HG03039 (cell line): ENCODE data around the gene DYNLL2.
"Not testable (repeated sequence)": the region's sequence is repeated elsewhere in the genome, so short reads cannot be mapped to it uniquely, and the experiment has no call there.

ENCODE experiments used
- ATAC-seq: cut with Tn5 transposase; IDR thresholded peaks from one replicate; pipeline ENCODE4 v1.9.1; 2021; ENCODE audit warnings: mild to moderate bottlenecking, moderate library complexity; ENCODE audit not compliant: unreplicated experiment

DYNLL2 gene

GRCh38 chr17:58066401-58066800 is 16.8 kb upstream of the DYNLL2 start:
- ATAC-seq = no peak

- ATAC-seq = no peak
Observed at GRCh38 chr17:58072862-58073261, 10.4 kb upstream of the DYNLL2 start.

- not testable (repeated sequence) for ATAC-seq
Observed at GRCh38 chr17:58073266-58073665, 10.0 kb upstream of the DYNLL2 start.

- not testable (repeated sequence) for ATAC-seq
Observed at GRCh38 chr17:58074406-58074805, 8.8 kb upstream of the DYNLL2 start.

DNA sequence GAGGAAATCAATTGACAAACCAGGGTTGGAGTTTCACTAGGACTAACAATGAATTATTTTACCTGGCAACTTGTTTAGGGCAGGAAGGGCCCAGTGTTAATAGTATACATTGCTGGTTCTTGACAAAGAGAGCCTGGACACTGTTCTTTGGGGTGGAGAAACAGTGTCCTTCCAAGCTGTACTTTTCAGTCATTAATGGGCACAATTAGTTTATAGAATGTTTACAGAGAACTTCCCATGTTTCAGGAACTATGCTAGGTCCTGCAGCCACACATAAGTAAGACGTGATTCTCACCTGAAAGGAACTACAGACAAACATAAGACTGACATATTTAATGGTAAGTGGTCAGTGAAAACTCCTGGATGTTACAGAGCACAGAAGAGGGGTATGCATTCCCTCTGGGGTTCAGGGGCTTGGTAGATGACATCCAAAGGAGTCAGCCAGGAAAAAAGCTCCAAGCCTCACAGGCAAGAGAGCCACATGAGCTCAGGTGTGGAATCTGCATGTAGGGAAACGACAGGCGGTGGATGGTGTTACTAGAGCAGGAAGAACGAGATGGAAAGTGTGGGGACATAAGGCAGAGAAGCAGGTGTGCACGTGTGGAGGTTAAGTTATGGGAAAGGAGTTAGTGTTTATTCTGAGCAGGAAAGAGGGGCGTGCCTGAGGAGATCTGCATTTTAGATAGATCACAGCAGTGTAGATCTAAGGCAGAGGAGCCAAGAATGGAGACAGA is 3.8 kb upstream of the DYNLL2 start:
- ATAC-seq = no peak

DNA sequence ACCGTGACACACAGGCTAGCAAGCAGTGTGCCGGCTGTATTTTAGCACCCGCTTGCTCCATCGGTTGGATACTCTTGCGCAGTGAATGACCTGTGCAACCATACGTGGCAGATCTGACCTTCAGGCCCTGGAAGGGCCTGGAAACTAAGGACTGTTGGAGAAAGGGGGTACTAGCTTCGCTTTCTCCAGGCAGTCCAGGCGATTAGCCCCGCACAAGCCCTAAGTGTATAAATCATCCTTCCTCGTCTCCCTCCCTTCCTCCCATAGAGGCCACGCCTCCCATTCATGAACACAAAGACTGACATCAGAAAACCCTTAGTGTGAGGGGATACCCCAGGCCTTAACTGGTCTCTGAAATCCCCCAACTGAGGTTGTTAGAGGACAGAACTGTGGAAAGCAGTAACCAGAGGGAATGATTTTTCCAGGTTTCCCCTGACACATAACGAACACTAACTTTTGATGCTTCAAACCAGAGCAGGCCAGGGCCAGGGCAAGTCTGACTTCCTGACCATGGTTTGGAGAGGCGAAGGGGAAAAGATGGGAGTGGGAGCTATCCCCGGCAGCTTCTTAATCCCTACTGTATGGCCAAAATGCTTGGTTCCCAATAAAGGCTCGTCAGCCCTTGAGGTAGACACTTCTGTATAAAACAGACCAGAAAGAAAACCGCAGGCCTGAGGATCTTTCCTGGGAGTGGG is 1.4 kb upstream of the DYNLL2 start:
- ATAC-seq = no peak

DNA sequence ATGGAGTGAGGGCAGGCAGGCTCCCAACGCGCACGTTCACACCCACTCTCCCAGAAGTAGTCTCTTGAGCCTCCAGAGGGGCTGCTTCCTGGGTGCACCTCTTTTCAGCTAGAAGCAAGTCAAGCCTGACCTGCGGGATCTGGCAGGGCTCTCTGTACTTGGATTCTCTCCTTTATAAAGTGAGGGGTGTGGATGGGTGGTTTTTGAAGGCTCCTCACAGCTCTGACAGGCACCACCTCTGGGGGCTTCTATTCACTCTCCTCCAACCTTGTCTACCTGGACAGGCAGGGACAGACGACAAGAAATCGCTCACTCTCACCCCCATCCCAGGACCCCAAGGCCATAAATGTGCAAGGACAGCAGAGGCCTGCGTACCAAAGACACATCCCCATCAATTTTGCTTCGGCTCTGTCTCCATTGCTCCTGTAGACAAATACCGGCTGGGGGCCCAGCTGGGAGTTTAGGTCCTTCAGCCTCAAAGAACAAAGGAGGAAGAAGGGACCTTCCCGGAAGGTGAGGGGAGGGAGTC is 814 bp upstream of the DYNLL2 start:
- ATAC-seq = no peak

- peak; percentile 51 for ATAC-seq
Observed at GRCh38 chr17:58083491-58084316, 485 bp downstream of the DYNLL2 start.

- ATAC-seq = no peak
Observed at GRCh38 chr17:58084317-58084981, 1.2 kb downstream of the DYNLL2 start.

DNA sequence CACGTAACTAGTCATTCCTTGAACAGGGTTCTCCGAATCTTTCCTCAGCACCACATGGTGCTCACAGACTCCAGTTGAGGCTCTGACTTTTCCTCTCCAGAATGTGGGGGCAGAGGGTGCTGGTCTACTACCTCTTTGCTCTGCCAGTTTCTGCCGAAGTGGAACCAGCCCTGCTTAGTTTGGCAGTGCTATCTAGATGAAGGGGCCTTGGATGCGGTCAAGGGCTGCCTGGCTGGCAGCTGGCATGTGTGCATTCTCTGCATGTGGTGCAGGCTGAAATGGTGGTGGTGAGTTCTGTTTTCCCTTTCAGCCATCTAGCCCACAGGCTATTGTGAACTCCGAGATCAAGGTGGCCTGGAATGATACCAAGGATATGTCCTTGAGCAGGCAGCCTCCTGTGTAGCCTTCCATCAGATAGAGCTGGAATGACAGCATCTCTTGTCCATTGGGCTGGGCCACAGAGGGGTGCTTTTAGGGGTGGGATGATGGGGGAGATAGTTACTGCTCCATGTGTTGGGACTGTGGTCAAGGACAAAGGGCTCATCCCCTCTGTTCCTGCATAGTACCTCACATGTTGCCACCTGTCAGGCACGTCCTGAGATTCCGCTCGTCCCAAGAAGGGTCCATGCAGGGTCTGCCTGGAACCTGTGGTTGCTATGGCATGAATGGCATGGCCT is 2.0 kb downstream of the DYNLL2 start:
- no peak for ATAC-seq

DNA sequence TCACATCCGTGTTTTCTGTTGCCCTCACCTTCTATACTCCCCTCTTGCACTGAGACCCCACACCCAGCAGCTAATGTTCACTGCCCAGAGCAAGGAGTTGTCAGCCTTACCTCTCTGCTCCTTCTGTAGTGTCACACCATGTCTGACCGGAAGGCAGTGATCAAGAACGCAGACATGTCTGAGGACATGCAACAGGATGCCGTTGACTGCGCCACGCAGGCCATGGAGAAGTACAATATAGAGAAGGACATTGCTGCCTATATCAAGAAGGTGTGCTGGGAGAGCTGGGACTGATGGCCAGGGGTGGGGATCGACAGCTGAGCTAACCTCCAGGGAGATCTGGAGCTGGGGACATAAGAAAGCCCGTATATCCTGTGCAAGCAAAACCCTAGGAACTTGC is 3.7 kb downstream of the DYNLL2 start:
- no peak for ATAC-seq

GRCh38 chr17:58088624-58089023 is 5.4 kb downstream of the DYNLL2 start:
- ATAC-seq = no peak

DNA sequence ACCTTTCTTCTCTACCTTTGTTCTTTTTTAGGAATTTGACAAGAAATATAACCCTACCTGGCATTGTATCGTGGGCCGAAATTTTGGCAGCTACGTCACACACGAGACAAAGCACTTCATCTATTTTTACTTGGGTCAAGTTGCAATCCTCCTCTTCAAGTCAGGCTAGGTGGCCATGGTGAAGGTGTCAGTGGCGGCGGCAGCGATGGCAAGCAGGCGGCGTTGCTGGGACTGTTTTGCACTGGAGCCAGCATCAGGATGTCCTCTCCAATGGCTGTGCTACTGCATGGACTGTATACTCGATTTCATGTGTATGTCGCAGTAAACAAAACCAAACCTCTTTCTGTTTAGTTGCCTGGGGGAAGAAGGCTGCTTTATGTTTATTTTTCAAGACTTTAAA is 5.9 kb downstream of the DYNLL2 start:
- ATAC-seq = no peak

DNA sequence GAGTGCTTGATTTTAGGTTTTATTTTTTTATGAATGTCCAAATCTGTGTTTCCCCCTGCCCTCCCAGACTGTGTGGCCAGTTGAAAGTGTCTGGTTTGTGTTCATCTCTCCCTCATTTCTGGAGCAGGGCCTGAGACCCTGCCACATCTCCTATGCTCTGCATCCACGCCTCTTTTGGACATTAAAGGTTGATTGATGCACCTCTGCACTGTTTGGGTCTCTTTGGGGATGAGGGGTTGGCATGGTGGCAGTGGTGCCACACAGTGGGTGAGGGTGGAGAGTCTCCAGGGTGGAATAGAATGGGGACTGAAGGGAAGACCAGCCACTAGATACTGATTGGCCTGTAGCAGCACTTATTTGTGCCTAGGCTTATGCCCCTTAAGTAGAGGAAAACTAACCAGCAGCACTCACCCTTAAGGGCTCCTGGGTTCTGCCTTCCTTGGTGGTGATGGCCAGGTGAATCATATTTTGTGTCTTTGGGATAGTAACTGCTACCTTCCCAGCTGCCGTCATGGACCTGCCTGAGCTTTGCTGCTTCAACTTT is 7.9 kb downstream of the DYNLL2 start:
- ATAC-seq = no peak

GRCh38 chr17:58092101-58092796 is 9.0 kb downstream of the DYNLL2 start:
- no peak for ATAC-seq

DNA sequence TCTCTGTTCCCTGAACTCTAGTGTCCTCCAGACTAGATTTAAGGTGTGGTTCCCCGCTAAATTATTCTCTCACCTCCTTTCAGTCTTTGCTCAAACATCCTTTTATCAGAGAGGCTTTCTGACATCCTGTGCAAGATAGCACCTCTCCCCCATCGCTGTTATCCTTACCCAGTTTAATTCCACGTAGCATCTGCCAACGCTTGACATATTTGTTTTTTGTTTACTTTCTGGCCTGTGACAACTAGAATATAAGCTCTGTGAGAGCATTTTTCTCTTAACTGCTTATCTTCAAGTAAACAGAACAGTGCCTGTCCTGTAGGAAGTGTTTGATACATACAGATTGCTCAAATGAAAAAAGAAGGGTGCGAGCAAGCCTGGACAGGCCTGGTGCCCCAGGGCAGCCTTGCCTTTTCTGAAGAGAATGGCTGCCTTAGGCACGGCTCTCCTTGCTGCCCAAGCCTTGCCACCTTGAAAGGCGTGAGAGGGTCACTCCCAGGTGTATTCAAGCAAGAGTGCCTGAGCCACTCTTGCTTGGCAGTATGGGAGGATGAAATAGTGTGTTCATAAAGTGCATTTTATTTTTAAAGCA is 9.7 kb downstream of the DYNLL2 start:
- no peak for ATAC-seq

DNA sequence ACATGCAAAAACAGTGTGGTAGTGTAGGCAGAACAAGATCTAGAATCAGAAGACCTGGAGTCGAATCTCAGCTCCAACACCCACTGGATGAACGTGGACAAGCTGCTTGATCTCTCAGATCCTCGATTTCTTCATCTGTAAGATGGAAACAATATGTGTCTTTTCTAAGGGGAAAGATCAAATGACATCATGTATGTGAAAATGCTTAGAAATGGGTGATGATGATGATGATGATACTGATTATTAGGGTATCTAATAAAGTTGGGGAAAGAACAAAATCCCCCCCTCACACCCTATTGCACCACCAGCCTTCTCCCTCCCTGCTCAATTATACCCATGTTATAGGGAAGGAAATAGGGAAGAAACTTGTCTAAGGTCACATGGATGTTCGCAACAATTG is 10.9 kb downstream of the DYNLL2 start:
- no peak for ATAC-seq

GRCh38 chr17:58096892-58097291 is 13.7 kb downstream of the DYNLL2 start:
- ATAC-seq = no peak
